OCI-M2 (cell line): ENCODE data around the gene ATP8B1.
"Not testable (repeated sequence)": the region's sequence is repeated elsewhere in the genome, so short reads cannot be mapped to it uniquely, and the experiment has no call there.

Source experiments
- DNase-seq: peaks from one replicate; lab custom pipeline; 2025; ENCODE audit not compliant: unreplicated experiment; lab: John Stamatoyannopoulos, UW

The ATP8B1 gene

GRCh38 chr18:57674891-57675290, 128.2 kb downstream of the ATP8B1 start:
- no peak for DNase-seq

GRCh38 chr18:57670046-57670445, 133.1 kb downstream of the ATP8B1 start:
- DNase-seq: no peak

- DNase-seq: no peak
These were observed 135.1 kb downstream of the ATP8B1 start for GRCh38 chr18:57668021-57668420.

DNA sequence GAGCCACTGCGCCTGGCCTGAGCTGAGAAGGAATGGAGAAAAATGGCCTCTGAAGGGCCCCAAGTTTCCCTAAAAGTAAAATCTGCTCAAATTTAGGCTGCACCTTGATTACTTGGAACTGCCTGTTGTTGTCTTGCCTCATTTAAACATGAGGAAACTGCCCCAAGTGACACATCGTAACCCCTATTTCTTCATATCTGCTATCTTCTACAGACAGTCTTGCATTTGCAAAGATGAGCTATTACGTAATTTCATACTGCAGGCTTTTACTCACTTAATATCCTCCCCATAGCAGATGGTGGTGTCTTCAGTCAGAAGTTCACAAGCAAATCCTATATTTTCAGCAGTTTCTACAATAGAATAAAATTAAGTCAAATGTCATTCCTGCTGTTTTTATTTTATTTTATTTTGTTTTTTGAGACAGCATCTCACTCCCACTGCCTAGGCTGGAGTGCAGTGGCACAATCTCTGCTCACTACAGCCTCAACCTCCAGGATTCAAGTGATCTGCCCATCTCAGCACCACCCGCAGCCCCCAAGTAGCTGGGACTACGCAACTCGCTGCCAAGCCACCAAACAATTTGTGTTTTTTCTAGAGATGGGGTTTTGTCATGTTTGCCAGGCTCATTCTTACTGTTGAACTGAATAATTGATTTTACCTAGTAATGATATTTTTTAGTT, 136.2 kb downstream of the ATP8B1 start:
- peak; percentile 6 for DNase-seq

DNA sequence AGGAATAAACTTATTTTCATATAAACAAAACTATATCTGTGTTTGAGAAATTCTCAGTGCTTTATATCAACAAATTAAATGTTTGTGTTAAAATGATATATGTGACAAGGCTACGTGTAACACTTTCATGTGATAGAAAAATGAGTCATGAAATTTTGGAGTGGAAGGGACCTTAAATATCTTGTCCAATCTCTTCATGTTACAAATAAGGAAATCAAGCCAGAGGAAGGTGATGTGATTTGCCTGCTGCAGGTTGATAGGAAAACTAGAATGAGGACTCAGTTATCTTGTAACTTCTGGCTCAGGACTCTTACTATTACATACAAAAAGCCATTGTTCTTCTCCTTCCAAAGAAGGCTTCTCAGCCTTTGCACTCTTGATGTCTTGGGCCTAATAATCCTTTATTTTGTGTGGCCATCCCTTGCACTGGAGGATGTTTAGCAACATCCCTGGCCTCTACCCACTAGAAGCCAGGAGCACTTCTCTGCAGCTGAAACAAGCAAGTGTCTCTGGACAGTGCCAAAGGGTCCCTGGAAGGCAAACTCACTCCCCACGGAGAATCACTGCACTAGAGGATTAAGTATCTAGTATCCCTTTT, 138.4 kb downstream of the ATP8B1 start:
- DNase-seq: no peak

- DNase-seq: no peak
These were observed 142.2 kb downstream of the ATP8B1 start for GRCh38 chr18:57660961-57661360.

GRCh38 chr18:57659460-57660102, 143.5 kb downstream of the ATP8B1 start:
- DNase-seq: peak; percentile 38

DNA sequence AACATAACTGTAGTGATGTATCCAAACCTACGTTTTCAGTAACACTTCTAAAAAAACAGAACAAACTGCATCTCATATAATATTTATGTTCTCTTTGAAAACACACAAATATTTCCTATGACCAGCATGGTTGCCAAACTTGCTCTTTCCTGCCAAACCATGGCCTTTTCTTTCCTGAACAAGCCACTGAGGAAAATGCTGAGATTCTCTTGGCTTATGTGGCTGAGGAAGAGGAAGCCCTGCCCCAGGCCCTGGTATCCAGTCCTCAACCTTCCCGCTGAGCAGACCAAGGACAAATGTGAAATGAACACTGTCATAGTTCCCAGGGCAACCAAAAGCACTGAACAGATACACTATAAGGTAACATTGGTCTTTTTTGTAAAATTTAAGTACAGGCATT, 145.6 kb downstream of the ATP8B1 start:
- no peak for DNase-seq

DNA sequence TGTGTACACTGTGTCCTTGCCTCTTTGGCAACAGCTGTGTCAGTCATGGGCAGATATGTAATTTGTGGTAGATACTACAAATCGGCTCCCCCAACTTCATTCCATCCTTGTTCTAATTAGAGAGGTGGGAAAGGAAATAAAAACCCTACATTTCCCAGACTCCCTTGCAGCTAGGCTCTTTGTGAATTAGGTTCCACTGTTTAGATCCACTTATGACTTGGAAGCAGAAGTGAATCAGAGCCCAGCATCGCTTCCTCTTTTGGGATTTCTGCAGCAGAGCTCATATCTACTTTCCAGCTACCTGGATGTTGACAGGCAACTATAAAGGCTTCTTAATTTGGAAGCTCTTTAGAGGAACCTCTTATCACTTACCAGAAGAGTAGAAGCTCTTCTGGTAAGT, 147.4 kb downstream of the ATP8B1 start:
- no peak for DNase-seq

DNA sequence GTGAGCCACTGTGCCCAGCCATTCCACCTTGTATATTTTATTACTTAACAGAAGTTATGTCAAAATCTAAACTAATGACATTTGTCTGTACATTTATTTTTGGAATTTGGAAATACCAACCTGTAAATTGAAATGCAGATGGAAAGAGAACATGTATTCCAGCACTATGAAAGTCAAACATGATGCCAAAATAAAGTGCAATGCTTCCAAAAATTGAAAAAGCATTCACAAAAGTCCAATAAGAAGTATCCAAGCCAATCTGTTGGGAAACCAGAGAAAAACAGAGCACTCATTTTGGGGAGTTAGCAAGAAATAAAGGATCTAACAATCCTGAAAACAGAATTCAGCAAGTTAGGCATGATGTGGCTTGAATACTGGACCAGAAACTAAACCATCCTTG, 151.2 kb downstream of the ATP8B1 start:
- DNase-seq: no peak

GRCh38 chr18:57649556-57650500, 153.3 kb downstream of the ATP8B1 start:
- no peak for DNase-seq

DNA sequence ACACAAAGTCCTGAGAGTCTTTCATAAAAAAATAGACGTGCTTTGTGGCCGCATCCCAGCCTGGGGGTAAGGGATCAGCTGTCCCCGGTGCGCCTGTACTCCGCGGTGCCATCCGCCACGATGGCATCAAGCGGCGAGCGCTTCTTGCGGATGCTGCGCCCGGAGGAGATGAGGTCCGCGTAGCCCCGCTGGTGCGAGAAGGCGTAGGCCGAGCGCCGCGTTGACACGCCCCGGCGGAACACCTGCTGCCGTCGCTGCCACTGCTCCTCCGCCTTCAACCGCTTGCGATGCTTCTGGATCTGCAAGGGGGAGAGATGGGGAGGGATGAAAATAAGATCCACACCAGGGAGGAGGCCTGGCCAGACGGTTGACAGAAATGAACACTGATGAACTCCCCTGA, 154.7 kb downstream of the ATP8B1 start:
- DNase-seq: no peak

DNA sequence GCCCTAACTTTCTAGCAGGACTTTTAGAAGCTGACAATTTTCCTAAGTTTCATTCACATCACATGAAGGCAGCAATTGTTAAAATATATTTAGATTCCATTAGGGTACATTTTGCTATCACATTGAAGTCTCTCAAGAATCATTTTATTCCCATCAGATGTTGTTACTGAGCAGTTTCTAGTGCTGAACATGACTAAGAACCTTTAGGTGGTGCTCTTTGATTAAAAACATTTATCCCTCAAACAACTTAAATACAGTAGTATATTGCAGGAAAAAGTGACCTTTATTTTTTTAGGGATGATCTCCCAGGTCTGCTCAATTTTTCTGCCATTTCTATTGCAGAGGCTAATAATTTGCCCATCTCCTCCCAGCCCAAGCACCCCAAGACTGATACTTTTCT, 158.6 kb downstream of the ATP8B1 start:
- DNase-seq: no peak

GRCh38 chr18:57643726-57644125, 159.4 kb downstream of the ATP8B1 start:
- not testable (repeated sequence) for DNase-seq

GRCh38 chr18:57642462-57642861, 160.7 kb downstream of the ATP8B1 start:
- DNase-seq: not testable (repeated sequence)

DNA sequence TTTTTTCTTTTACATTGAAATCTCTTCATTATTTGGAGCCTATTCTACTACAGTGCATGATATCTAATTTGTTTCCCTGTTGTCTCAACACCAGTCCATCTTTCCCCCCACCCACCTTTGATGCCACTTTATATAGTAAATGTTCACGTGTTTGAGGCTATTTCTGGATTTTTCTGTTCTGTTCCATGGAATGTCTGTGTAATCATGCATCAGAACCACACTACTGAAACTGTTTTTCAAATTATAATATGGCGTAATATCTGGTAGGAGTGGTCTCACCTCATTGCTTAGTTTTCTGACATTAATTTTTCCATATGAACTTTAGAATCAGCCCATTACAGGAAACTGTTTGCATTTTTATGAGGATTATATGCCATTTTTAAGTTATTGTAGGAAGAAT, 162.4 kb downstream of the ATP8B1 start:
- no peak for DNase-seq

- no peak for DNase-seq
These were observed 162.9 kb downstream of the ATP8B1 start for GRCh38 chr18:57640236-57640635.

DNA sequence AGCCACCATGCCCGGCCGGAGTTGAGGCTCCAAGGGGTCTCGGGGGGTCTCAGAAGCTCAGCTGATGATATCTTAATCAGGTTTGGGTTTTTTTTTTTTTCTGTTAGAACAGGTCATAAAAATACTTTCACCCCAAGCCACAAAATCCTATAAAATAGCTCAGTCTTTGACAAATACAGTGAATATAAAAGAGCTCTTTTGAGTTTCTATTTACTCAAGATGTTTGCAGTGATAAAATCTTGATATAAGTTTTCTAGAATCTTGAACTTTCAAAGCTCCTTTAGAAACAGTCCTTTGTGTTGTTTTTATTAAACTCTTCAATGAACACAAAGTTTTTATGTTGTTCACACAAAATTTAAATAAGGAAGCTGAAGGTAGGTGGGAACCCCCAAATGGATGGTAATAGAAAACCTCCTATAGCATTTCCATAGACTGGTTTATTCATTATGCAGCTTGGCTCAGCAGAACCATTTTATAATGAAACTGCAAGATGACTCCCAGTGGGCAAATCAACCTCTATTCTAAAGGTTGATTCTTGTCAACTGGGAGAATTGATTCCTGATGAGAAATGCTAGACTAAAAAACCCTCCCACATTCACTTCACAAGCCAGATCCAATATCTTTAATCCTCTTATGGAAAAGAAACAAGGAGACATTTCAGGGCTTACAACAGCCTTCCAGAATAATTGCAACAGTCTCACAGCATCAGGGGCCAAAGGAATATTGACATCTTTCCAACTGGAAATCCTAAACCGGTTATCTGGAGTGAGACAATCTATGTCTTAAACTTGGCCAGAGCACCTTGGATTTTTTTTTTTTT, 167.9 kb downstream of the ATP8B1 start:
- DNase-seq: no peak

GRCh38 chr18:57631697-57632096, 171.4 kb downstream of the ATP8B1 start:
- DNase-seq: no peak

GRCh38 chr18:57630754-57631595, 172.1 kb downstream of the ATP8B1 start:
- DNase-seq: no peak
